WTC11 (cell line): ENCODE data around the gene LMOD2. TPM values are rescaled to one million over a fixed set of nuclear protein-coding genes. Genes with fewer than 3 reads are reported as not detected.

ENCODE experiments used
- ATAC-seq: fragments of 200-7000 bp; cut with Tn5 transposase; 2 replicates; pipeline ENCODE4 v1.10.0; 2021; ENCODE audit warnings: mild to moderate bottlenecking, moderate library complexity
- CTCF ChIA-PET: fragments of 300-600 bp; sonication (Branson Sonifier 250); formaldehyde crosslinking; loops from one replicate; lab custom pipeline; 2021; ENCODE audit warnings: antibody characterized with exemption; lab: Charles Lee
- POLR2A ChIA-PET: fragments of 350-600 bp; sonication (Branson Sonifier 250); formaldehyde crosslinking; loops from one replicate; lab custom pipeline; 2021; ENCODE audit warnings: antibody characterized with exemption; lab: Charles Lee
- DNase-seq: peaks from one replicate; pipeline ENCODE4 v3.0.0; 2021; ENCODE audit warnings: low spot score
- H3K27ac Mint-ChIP-seq: 2 replicates; pipeline ENCODE4 v1.8.0; 2021; ENCODE audit warnings: mixed read lengths
- H3K27me3 Mint-ChIP-seq: 2 replicates; pipeline ENCODE4 v1.8.0; 2021; ENCODE audit warnings: low read depth, mild to moderate bottlenecking, moderate library complexity, mixed read lengths
- H3K36me3 Mint-ChIP-seq: 2 replicates; pipeline ENCODE4 v1.8.0; 2021; ENCODE audit warnings: mixed read lengths
- H3K4me1 Mint-ChIP-seq: 2 replicates; pipeline ENCODE4 v1.8.0; 2022; ENCODE audit warnings: mixed read lengths
- H3K4me3 Mint-ChIP-seq: 2 replicates; pipeline ENCODE4 v1.8.0; 2021; ENCODE audit warnings: mild to moderate bottlenecking, moderate library complexity, mixed read lengths
- H3K9me3 Mint-ChIP-seq: 2 replicates; pipeline ENCODE4 v1.8.0; 2021; ENCODE audit warnings: mixed read lengths
- AFF4 ChIP-seq: sonication (generic); formaldehyde crosslinking; IDR thresholded peaks from 2 replicates; pipeline ENCODE4 v1.8.1; 2023; ENCODE audit warnings: mild to moderate bottlenecking, missing genetic modification reagents, borderline replicate concordance
- ATF6 ChIP-seq: sonication (generic); formaldehyde crosslinking; IDR thresholded peaks from 2 replicates; pipeline ENCODE4 v1.8.1; 2023; ENCODE audit warnings: mild to moderate bottlenecking, missing genetic modification reagents
- CBFB ChIP-seq: sonication (generic); formaldehyde crosslinking; IDR thresholded peaks from 2 replicates; pipeline ENCODE4 v1.8.1; 2022; ENCODE audit warnings: mild to moderate bottlenecking, low read depth, missing genetic modification reagents
- CREM ChIP-seq: sonication (generic); formaldehyde crosslinking; IDR thresholded peaks from 2 replicates; pipeline ENCODE4 v1.8.1; 2022; ENCODE audit warnings: mild to moderate bottlenecking, missing genetic modification reagents, moderate library complexity
- CTCF ChIP-seq: fragments of 200-600 bp; IDR thresholded peaks from 2 replicates; pipeline ENCODE4 v1.8.0; 2022; ENCODE audit warnings: antibody characterized with exemption
- E2F1 ChIP-seq: sonication (generic); formaldehyde crosslinking; IDR thresholded peaks from 2 replicates; pipeline ENCODE4 v1.8.0; 2022; ENCODE audit warnings: mild to moderate bottlenecking, missing genetic modification reagents
- EMX1 ChIP-seq: fragments of 250-450 bp; sonication (Bioruptor Pico); IDR thresholded peaks from 2 replicates; pipeline ENCODE4 v1.8.0; 2021; ENCODE audit warnings: mild to moderate bottlenecking
- ESRRA ChIP-seq: sonication (generic); formaldehyde crosslinking; IDR thresholded peaks from 2 replicates; pipeline ENCODE4 v1.8.1; 2022; ENCODE audit warnings: mild to moderate bottlenecking, missing genetic modification reagents, borderline replicate concordance
- FOXP4 ChIP-seq: sonication (generic); formaldehyde crosslinking; IDR thresholded peaks from 2 replicates; pipeline ENCODE4 v1.8.0; 2022; ENCODE audit warnings: mild to moderate bottlenecking, missing genetic modification reagents
- MXD4 ChIP-seq: fragments of 250-450 bp; sonication (Bioruptor Pico); IDR thresholded peaks from 2 replicates; pipeline ENCODE4 v1.8.0; 2021; ENCODE audit warnings: mild to moderate bottlenecking, moderate library complexity, borderline replicate concordance
- MYBL2 ChIP-seq: sonication (generic); formaldehyde crosslinking; IDR thresholded peaks from 2 replicates; pipeline ENCODE4 v1.8.1; 2023; ENCODE audit warnings: mild to moderate bottlenecking, moderate library complexity, missing genetic modification reagents
- PRRX2 ChIP-seq: fragments of 250-450 bp; sonication (Bioruptor Pico); IDR thresholded peaks from 2 replicates; pipeline ENCODE4 v1.8.0; 2021; ENCODE audit warnings: mild to moderate bottlenecking
- RELA ChIP-seq: sonication (generic); formaldehyde crosslinking; IDR thresholded peaks from 2 replicates; pipeline ENCODE4 v1.8.1; 2022; ENCODE audit warnings: missing genetic modification reagents, mild to moderate bottlenecking, borderline replicate concordance
- SMAD3 ChIP-seq: sonication (generic); formaldehyde crosslinking; IDR thresholded peaks from 2 replicates; pipeline ENCODE4 v1.8.0; 2022; ENCODE audit warnings: missing genetic modification reagents, mild to moderate bottlenecking, borderline replicate concordance
- SOX15 ChIP-seq: fragments of 250-450 bp; sonication (Bioruptor Pico); IDR thresholded peaks from 2 replicates; pipeline ENCODE4 v1.9.0; 2021; ENCODE audit warnings: mild to moderate bottlenecking
- ZBTB21 ChIP-seq: sonication (generic); formaldehyde crosslinking; IDR thresholded peaks from 2 replicates; pipeline ENCODE4 v1.8.1; 2023; ENCODE audit warnings: mild to moderate bottlenecking, missing genetic modification reagents, borderline replicate concordance
- ZNF138 ChIP-seq: sonication (generic); formaldehyde crosslinking; conservative IDR thresholded peaks from 2 replicates; pipeline ENCODE4 v1.8.1; 2022; ENCODE audit warnings: mild to moderate bottlenecking, moderate library complexity, missing genetic modification reagents
- ZNF317 ChIP-seq: sonication (generic); formaldehyde crosslinking; IDR thresholded peaks from 2 replicates; pipeline ENCODE4 v1.8.1; 2023; ENCODE audit warnings: low read depth, mild to moderate bottlenecking, moderate library complexity, missing genetic modification reagents, borderline replicate concordance
- ZNF512 ChIP-seq: sonication (generic); formaldehyde crosslinking; IDR thresholded peaks from 2 replicates; pipeline ENCODE4 v1.8.1; 2022; ENCODE audit warnings: missing genetic modification reagents, borderline replicate concordance
- total RNA-seq: library from RNA; stranded (reverse); gene quantifications from 3 replicates; pipeline ENCODE4 v1.2.3, GENCODE V29; 2021

Gene LMOD2
- total RNA-seq, 1 experiment from 2014 or later, result not detected

- POLR2A ChIA-PET, result no interaction called here
- no peaks in the 10 kb centered on the region for H3K36me3 Mint-ChIP-seq
- H3K27me3 Mint-ChIP-seq, result peaks cover 3% of the 10 kb centered on the region; the same call in 1 of the 2 replicates
- peaks cover 10% of the 10 kb centered on the region for H3K4me1 Mint-ChIP-seq
- ATAC-seq, result no peak
- CTCF ChIA-PET, result no interaction called here
- H3K27ac Mint-ChIP-seq, result no peak overlapping the region
- peaks cover 11% of the 10 kb centered on the region for H3K9me3 Mint-ChIP-seq
- H3K4me3 Mint-ChIP-seq, result no peak overlapping the region
- DNase-seq, result no peak
- TF ChIP-seq SOX15 (CRISPR knock-in tag) (no peak), CREM (CRISPR knock-in tag) (no peak), RELA (no peak), ZNF317 (CRISPR knock-in tag) (no peak), ATF6 (CRISPR knock-in tag) (no peak), SMAD3 (no peak)
Observed at GRCh38 chr7:123629281-123629680, 26.4 kb upstream of the LMOD2 start.

GRCh38 chr7:123632808-123633207 lies 22.9 kb upstream of the LMOD2 start:
- DNase-seq (no peak), ATAC-seq (no peak)
- CTCF ChIA-PET, result no interaction called here
- POLR2A ChIA-PET, result no interaction called here
- H3K9me3 Mint-ChIP-seq, result no peaks in the 10 kb centered on the region
- peaks cover 17% of the 10 kb centered on the region for H3K4me1 Mint-ChIP-seq
- no peak overlapping the region for H3K4me3 Mint-ChIP-seq
- TF ChIP-seq ZNF138 (CRISPR knock-in tag), result no peak
- no peak for TF ChIP-seq AFF4 (CRISPR knock-in tag)
- TF ChIP-seq E2F1, result no peak
- TF ChIP-seq PRRX2, result no peak
- no peak for TF ChIP-seq ESRRA (CRISPR knock-in tag)
- no peak for TF ChIP-seq MYBL2 (CRISPR knock-in tag)
- no peak for TF ChIP-seq ZBTB21 (CRISPR knock-in tag)
- no peak for TF ChIP-seq ZNF512 (CRISPR knock-in tag)
- TF ChIP-seq ATF6 (CRISPR knock-in tag), result no peak
- TF ChIP-seq MXD4, result no peak
- TF ChIP-seq FOXP4 (CRISPR knock-in tag), result no peak
- TF ChIP-seq CBFB (CRISPR knock-in tag), result no peak
- TF ChIP-seq EMX1 (CRISPR knock-in tag), result no peak
- no peak for TF ChIP-seq CTCF
- H3K36me3 Mint-ChIP-seq, result no peaks in the 10 kb centered on the region
- H3K27ac Mint-ChIP-seq, result no peak overlapping the region
- peaks cover 3% of the 10 kb centered on the region; the same call in 1 of the 2 replicates for H3K27me3 Mint-ChIP-seq
